GM21717 (cell line): Measurements from ENCODE around the gene TUSC2.

Experiments
- ATAC-seq: cut with Tn5 transposase; IDR thresholded peaks from one replicate; pipeline ENCODE4 v1.9.1; 2021; ENCODE audit warnings: mild to moderate bottlenecking, moderate library complexity; ENCODE audit not compliant: unreplicated experiment

The TUSC2 gene

GRCh38 chr3:50337175-50337861 is 9.3 kb upstream of the TUSC2 start:
- ATAC-seq, result peak; percentile 61

- peak; percentile 31 for ATAC-seq
Observed at GRCh38 chr3:50336452-50337174, 8.6 kb upstream of the TUSC2 start.

GRCh38 chr3:50334339-50335075 is 6.5 kb upstream of the TUSC2 start:
- ATAC-seq, result no peak

- ATAC-seq, result no peak
Observed at GRCh38 chr3:50333744-50334328, 5.8 kb upstream of the TUSC2 start.

- ATAC-seq, result no peak
Observed at GRCh38 chr3:50331364-50331907, 3.4 kb upstream of the TUSC2 start.

- no peak for ATAC-seq
Observed at GRCh38 chr3:50330330-50330729, 2.3 kb upstream of the TUSC2 start.

- no peak for ATAC-seq
Observed at GRCh38 chr3:50327129-50327528, 894 bp downstream of the TUSC2 start.

GRCh38 chr3:50326182-50326541 is 1.9 kb downstream of the TUSC2 start:
- no peak for ATAC-seq

- no peak for ATAC-seq
Observed at GRCh38 chr3:50325497-50326181, 2.4 kb downstream of the TUSC2 start.

- no peak for ATAC-seq
Observed at GRCh38 chr3:50325113-50325480, 2.9 kb downstream of the TUSC2 start.

GRCh38 chr3:50324351-50325112 is 3.5 kb downstream of the TUSC2 start:
- ATAC-seq, result no peak

- ATAC-seq, result no peak
Observed at GRCh38 chr3:50323614-50324199, 4.3 kb downstream of the TUSC2 start.

GRCh38 chr3:50323092-50323600 is 4.9 kb downstream of the TUSC2 start:
- ATAC-seq, result no peak

GRCh38 chr3:50322386-50323091 is 5.5 kb downstream of the TUSC2 start, which contains the start of gene HYAL2:
Gene HYAL2, minus strand, starts transcription at chr3:50322745. Its CDS starts 2,256 bp downstream, at chr3:50320489.
- ATAC-seq, result no peak

GRCh38 chr3:50322115-50322385 is 6.0 kb downstream of the TUSC2 start:
- no peak for ATAC-seq

GRCh38 chr3:50321336-50322114 is 6.5 kb downstream of the TUSC2 start:
- ATAC-seq, result peak; percentile 65

GRCh38 chr3:50320853-50321335 is 7.1 kb downstream of the TUSC2 start:
- peak; percentile 31 for ATAC-seq
